NT2/D1 (cell line): ENCODE results near the gene GM2A.
"Not testable (repeated sequence)": the region's sequence is repeated elsewhere in the genome, so short reads cannot be mapped to it uniquely, and the experiment has no call there.

Experiments used
- DNase-seq: peaks from one replicate; pipeline ENCODE4 v3.0.0-alpha.2; 2011; ENCODE audit warnings: low read depth, low spot score
- H3K27me3 ChIP-seq: 2 replicates; pipeline ENCODE4 v1.6.0; 2011; ENCODE audit warnings: mild to moderate bottlenecking; ENCODE audit not compliant: insufficient read length, insufficient read depth
- H3K36me3 ChIP-seq: 2 replicates; pipeline ENCODE4 v1.6.1; 2011; ENCODE audit warnings: mild to moderate bottlenecking, low read length, mixed read lengths; ENCODE audit not compliant: insufficient read depth, insufficient read length
- H3K4me1 ChIP-seq: 2 replicates; pipeline ENCODE4 v1.5.1; 2011; ENCODE audit not compliant: insufficient read depth, insufficient read length
- H3K4me3 ChIP-seq: 2 replicates; pipeline ENCODE4 v1.5.1; 2011; ENCODE audit warnings: low read depth; ENCODE audit not compliant: insufficient read length
- H3K9ac ChIP-seq: 2 replicates; pipeline ENCODE4 v1.6.0; 2011; ENCODE audit warnings: low read depth; ENCODE audit not compliant: insufficient read length
- H3K9me3 ChIP-seq: 2 replicates; pipeline ENCODE4 v1.5.1; 2011; ENCODE audit warnings: mild to moderate bottlenecking, low read length; ENCODE audit not compliant: insufficient read depth
- SUZ12 ChIP-seq: IDR thresholded peaks from 2 replicates; pipeline ENCODE4 v1.6.1; 2011; ENCODE audit not compliant: insufficient read length, insufficient read depth; ENCODE audit errors: extremely low read depth
- YY1 ChIP-seq: IDR thresholded peaks from 2 replicates; pipeline ENCODE4 v1.6.1; 2011; ENCODE audit not compliant: insufficient read length, insufficient read depth
- ZNF274 ChIP-seq: IDR thresholded peaks from 2 replicates; pipeline ENCODE4 v1.6.1; 2011; ENCODE audit warnings: mild to moderate bottlenecking, low read depth, low read length

Gene GM2A

DNA sequence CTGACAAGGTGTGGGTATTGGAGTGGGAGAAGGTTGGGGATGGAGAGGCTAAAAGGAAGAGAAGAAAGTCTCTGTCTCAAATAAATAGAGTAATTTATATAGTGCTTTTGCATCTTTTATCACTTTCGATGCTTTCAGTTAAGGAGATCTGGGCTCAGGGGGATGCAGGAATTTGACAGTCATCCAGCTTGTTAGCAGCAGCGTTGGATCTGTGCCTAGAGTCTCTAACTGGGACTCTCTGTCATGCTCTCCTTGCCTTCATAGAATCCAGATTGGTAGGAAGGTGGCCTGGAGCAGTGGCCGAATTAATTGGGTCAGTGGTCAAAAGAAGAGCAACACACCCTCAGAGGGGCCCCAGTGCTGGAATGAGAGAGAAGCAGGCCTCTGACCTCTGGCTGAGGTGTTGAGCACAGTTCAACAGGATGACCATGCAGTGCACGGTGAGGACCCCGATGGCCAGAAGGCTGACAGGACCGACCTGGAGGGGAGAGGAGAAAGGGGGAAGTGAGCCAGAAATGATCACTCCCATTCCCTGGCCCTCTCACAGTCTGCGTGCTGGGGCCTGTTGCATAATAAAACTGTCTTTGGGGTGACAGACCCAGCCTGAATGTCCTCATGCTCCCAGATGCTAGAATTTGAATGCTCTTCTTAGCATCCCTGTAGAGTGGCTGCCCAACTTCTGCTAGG, 42.9 kb downstream of the GM2A start:
- no peaks in the 10 kb centered on the region for H3K9me3 ChIP-seq
- DNase-seq = no peak
- TF ChIP-seq ZNF274 (no peak), SUZ12 (no peak), YY1 (no peak)

DNA sequence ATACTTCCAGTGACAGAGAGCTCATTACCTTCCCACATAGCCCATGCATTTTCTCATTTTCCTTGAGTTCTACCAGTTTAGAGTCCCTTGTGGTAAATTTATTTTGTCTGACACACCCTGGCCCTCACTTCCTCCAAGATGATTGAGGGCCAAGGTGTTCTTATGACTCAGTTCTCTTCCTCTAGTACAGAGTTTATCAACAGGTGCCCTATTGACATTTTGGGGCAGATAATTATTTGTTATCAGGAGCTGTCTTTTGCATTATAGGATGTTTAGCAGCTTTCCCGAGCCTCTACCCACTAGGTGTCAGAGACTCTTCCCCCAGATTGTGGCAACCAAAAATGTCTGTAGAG, 43.5 kb downstream of the GM2A start:
- no peak for TF ChIP-seq SUZ12
- TF ChIP-seq YY1 = no peak
- no peak for TF ChIP-seq ZNF274
- no peak for DNase-seq
- H3K4me3 ChIP-seq = no peak overlapping the region
- no peaks in the 10 kb centered on the region for H3K4me1 ChIP-seq
- no peak overlapping the region for H3K9ac ChIP-seq
- no peaks in the 10 kb centered on the region for H3K27me3 ChIP-seq
- no peaks in the 10 kb centered on the region for H3K36me3 ChIP-seq
- no peaks in the 10 kb centered on the region for H3K9me3 ChIP-seq

More for the DNA sequence above, 42.9 kb downstream of the GM2A start:
- Histone ChIP-seq H3K4me1 (no peaks in the 10 kb centered on the region), H3K36me3 (no peaks in the 10 kb centered on the region), H3K27me3 (no peaks in the 10 kb centered on the region), H3K9ac (no peak overlapping the region), H3K4me3 (no peak overlapping the region)

DNA sequence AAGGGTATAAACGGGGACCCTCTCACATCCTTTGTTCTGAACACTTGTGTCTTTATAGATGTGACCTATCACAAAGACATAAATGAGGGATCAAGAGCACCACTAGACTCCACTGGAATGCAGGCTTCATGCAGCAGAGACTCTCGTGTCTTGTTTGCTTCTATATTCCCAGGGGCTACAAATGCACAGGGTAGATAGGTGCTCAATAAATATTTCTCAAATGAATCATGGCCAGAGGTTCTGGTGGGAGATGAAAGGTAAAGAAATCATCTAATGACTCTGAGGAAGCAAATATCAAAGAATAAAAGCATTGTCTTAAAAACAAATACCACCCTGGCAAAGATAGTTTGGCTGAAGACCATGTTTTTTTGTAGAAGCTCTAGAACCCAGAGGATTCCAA, 44.0 kb downstream of the GM2A start:
- no peak for TF ChIP-seq SUZ12
- TF ChIP-seq YY1 = no peak
- TF ChIP-seq ZNF274 = no peak
- Histone ChIP-seq H3K9ac (no peak overlapping the region), H3K4me3 (no peak overlapping the region), H3K4me1 (no peaks in the 10 kb centered on the region), H3K27me3 (no peaks in the 10 kb centered on the region), H3K36me3 (no peaks in the 10 kb centered on the region), H3K9me3 (no peaks in the 10 kb centered on the region)
- no peak for DNase-seq

DNA sequence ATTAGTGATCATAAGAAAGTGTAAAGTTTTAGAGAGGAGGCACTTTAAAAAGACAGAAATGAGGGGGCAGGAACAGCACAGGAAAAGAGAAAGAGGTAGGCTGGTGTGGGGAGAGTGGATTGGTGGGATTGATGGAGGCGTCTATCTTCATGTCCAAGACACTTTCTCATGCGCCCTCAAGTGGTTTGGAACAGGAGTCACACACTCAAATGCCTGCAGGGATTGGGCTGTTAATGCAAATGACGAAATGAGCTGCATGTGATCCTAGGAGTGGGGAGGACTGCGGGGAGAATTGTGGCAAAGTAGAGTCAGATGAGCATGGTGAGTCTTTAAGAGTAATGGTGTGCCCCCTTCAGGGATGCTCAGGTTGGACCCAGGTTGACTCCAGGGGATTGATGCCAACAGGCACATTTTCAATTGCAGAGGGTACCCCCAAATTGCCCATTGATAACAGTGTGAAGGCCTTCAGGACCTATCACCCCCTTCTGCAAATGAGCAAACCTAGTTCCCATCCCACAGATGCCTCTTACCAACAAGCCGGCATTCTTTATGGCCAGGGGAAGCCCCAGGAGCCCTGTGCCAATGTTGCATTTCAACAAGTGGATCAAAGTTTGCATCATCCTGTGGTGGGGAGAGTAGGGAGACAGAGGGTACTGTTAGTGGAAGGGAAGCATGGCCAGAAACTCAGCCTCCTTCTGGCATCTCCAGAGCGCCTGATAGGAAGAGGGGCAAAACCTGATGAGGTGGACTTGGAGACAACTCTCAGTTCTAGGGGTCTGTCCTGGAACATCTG, 45.3 kb downstream of the GM2A start:
- H3K4me1 ChIP-seq = no peaks in the 10 kb centered on the region
- H3K27me3 ChIP-seq = no peaks in the 10 kb centered on the region
- TF ChIP-seq ZNF274 (no peak), SUZ12 (no peak), YY1 (no peak)
- H3K9ac ChIP-seq = no peak overlapping the region
- H3K4me3 ChIP-seq = no peak overlapping the region
- no peaks in the 10 kb centered on the region for H3K9me3 ChIP-seq
- no peak for DNase-seq
- no peaks in the 10 kb centered on the region for H3K36me3 ChIP-seq

DNA sequence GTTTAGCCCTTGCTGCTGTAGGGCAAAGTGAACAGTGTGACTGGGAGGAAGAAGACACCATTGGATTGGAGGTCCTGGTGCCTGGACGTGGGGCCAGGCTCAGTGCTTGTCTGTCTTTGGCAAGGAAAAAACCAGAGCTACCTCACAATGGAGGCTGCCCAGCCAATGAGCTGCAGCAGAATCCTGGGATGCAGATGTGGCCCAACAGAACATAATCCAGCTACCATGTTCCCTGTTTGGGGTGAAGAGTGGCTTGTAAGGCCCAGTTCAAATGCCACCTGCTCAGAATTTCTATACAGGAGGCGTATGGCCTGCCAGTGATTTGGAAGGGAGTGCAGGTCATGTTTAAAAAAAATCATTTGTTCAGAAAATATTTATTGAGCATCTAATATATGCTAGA, 50.7 kb downstream of the GM2A start, which contains the start of gene SLC36A3:
Gene SLC36A3, minus strand, starts transcription at position 101 of the 400 bp plus-strand sequence. CDS start 412 bp downstream, outside the sequence.
- no peak within 1 kb of the TSS for H3K4me3 ChIP-seq
- no peak for DNase-seq
- no peaks in the 10 kb centered on the region for H3K36me3 ChIP-seq
- TF ChIP-seq YY1 (no peak), SUZ12 (no peak), ZNF274 (no peak)
- no peaks in the 10 kb centered on the region for H3K4me1 ChIP-seq
- no peaks in the 10 kb centered on the region for H3K9me3 ChIP-seq
- no peak within 1 kb of the TSS for H3K9ac ChIP-seq
- no peaks in the 10 kb centered on the region for H3K27me3 ChIP-seq

DNA sequence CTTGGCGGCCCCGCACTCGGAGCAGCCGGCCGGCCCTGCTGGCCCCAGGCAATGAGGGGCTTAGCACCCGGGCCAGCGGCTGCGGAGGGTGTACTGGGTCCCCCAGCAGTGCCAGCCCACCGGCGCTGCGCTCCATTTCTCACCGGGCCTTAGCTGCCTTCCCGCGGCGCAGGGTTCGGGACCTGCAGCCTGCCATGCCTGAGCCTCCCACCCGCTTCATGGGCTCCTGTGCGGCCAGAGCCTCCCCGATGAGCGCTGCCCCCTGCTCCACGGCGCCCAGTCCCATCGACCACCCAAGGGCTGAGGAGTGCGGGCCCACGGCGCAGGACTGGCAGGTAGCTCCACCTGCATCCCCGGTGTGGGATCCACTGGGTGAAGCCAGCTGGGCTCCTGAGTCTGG, 56.3 kb downstream of the GM2A start:
- not testable (repeated sequence) for H3K4me3 ChIP-seq, H3K27me3 ChIP-seq, H3K4me1 ChIP-seq, DNase-seq, H3K9me3 ChIP-seq, H3K9ac ChIP-seq, H3K36me3 ChIP-seq

DNA sequence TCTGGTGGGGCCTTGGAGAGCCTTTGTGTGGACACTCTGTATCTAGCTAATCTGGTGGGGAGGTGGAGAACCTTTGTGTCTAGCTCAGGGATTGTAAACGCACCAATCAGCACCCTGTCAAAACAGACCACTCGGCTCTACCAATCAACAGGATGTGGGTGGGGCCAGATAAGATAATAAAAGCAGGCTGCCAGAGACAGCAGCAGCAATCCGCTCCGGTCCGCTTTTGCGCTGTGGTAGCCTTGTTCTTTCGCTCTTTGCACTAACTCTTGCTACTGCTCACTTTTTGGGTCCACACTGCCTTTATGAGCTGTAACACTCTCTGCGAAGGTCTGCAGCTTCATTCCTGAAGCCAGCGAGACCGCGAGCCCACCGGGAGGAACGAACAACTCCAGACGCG, 56.8 kb downstream of the GM2A start:
- not testable (repeated sequence) for H3K9me3 ChIP-seq, H3K27me3 ChIP-seq, H3K4me1 ChIP-seq, H3K36me3 ChIP-seq, H3K4me3 ChIP-seq, H3K9ac ChIP-seq, DNase-seq

DNA sequence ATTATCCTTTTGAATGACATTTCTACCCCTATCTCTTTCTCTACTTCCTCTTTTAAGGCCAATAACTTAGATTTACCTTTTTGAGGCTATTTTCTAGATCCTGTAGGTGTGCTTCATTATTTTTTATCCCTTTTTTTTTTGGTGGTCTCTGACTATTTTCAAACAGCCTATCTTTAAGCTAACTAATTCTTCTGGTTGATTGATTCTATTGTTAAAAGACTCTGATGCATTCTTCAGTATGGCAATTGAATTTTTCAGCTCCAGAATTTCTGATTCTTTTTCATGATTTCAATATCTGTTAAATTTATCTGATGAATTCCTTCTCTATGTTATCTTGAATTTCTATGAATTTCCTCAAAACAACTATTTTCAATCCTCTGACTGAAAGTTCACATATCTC, 57.9 kb downstream of the GM2A start:
- Histone ChIP-seq H3K9ac (no peak overlapping the region), H3K36me3 (no peaks in the 10 kb centered on the region), H3K4me3 (no peak overlapping the region), H3K9me3 (no peaks in the 10 kb centered on the region), H3K4me1 (no peaks in the 10 kb centered on the region), H3K27me3 (no peaks in the 10 kb centered on the region)
- no peak for DNase-seq
- TF ChIP-seq SUZ12 (no peak), ZNF274 (no peak), YY1 (no peak)
